H1 (cell line): Measurements from ENCODE around the gene PRKCA. TPM values are rescaled to one million over a fixed set of nuclear protein-coding genes. Genes with fewer than 3 reads are reported as not detected.

ENCODE experiments used
- CTCF ChIA-PET: fragments of 300-600 bp; sonication (Branson Sonifier 250); formaldehyde crosslinking; loops from one replicate; lab custom pipeline; 2021; ENCODE audit not compliant: partially characterized antibody; lab: Charles Lee
- POLR2A ChIA-PET: fragments of 300-600 bp; sonication (Branson Sonifier 250); formaldehyde crosslinking; loops from one replicate; lab custom pipeline; 2021; ENCODE audit warnings: inconsistent platforms; ENCODE audit not compliant: partially characterized antibody; lab: Charles Lee
- DNase-seq, 2 experiments: peaks; one replicate each; pipeline versions ENCODE4 v3.0.0 to v3.0.0-alpha.2; 2010 to 2022; ENCODE audit warnings: low spot score in 2 of 2, low read depth in 1 of 2, mixed read lengths in 1 of 2
- FAIRE-seq: peaks from 2 replicates; lab custom pipeline; 2011; peaks lifted over from hg19 to GRCh38; lab: Jason Lieb, UNC
- H2AFZ ChIP-seq: 2 replicates; pipeline ENCODE4 v1.8.1; 2012; ENCODE audit warnings: low read length, inconsistent platforms
- H2AK5ac ChIP-seq: 2 replicates; pipeline ENCODE4 v1.6.1; 2013; ENCODE audit warnings: low read depth, low read length
- H2BK120ac ChIP-seq: replicated peaks from 2 replicates; pipeline ENCODE3; 2013; ENCODE audit warnings: low read depth, low read length, inconsistent platforms
- H2BK12ac ChIP-seq: 2 replicates; pipeline ENCODE4 v1.6.1; 2013; ENCODE audit warnings: low read depth, low read length
- H2BK15ac ChIP-seq: 2 replicates; pipeline ENCODE4 v1.6.1; 2013; ENCODE audit warnings: low read length
- H2BK20ac ChIP-seq: 2 replicates; pipeline ENCODE4 v1.6.1; 2013; ENCODE audit warnings: low read length
- H2BK5ac ChIP-seq: 2 replicates; pipeline ENCODE4 v1.6.1; 2013; ENCODE audit warnings: low read depth, low read length
- H3K14ac ChIP-seq: 2 replicates; pipeline ENCODE4 v1.6.1; 2013; ENCODE audit warnings: inconsistent platforms; ENCODE audit not compliant: insufficient read length
- H3K18ac ChIP-seq: 2 replicates; pipeline ENCODE4 v1.6.1; 2013; ENCODE audit warnings: low read length; ENCODE audit errors: extremely low read depth
- H3K23ac ChIP-seq: 2 replicates; pipeline ENCODE4 v1.6.1; 2013; ENCODE audit warnings: inconsistent platforms; ENCODE audit not compliant: insufficient read length
- H3K23me2 ChIP-seq: 2 replicates; pipeline ENCODE4 v1.6.1; 2013; ENCODE audit warnings: low read depth, low read length
- H3K27ac ChIP-seq: 2 replicates; pipeline ENCODE4 v1.6.1; 2011; ENCODE audit warnings: low read depth, low read length, inconsistent platforms
- H3K27me3 ChIP-seq, 4 experiments: replicated peaks in 1 of 4; 1 replicate in 1 of 4; 2 replicates in 3 of 4; pipeline versions ENCODE4 v1.6.1 to v1.8.1; 2011 to 2013; ENCODE audit warnings: low read length in 3 of 4, mild to moderate bottlenecking in 3 of 4, inconsistent platforms in 2 of 4, mixed read lengths in 2 of 4, moderate library complexity in 1 of 4; ENCODE audit not compliant: control insufficient read depth in 3 of 4, insufficient read depth in 3 of 4; ENCODE audit errors: extremely low read depth in 1 of 4
- H3K36me3 ChIP-seq, 4 experiments: 2 replicates each; pipeline versions ENCODE4 v1.6.1 to v1.8.1; 2011 to 2013; ENCODE audit warnings: mild to moderate bottlenecking in 4 of 4, low read length in 3 of 4, moderate library complexity in 2 of 4, control low read depth in 1 of 4, inconsistent platforms in 1 of 4; ENCODE audit not compliant: insufficient read depth in 4 of 4, control insufficient read depth in 2 of 4
- H3K4ac ChIP-seq: replicated peaks from 2 replicates; pipeline ENCODE3; 2013; ENCODE audit warnings: low read length, low read depth, mixed read lengths, inconsistent platforms; ENCODE audit not compliant: insufficient read length
- H3K4me1 ChIP-seq, 4 experiments: replicated peaks in 1 of 4; 1 replicate in 1 of 4; 2 replicates in 3 of 4; pipeline versions ENCODE4 v1.6.1 to v1.8.1; 2011 to 2013; ENCODE audit warnings: low read length in 3 of 4, inconsistent platforms in 2 of 4, mixed read lengths in 1 of 4; ENCODE audit not compliant: insufficient read depth in 4 of 4, control insufficient read depth in 3 of 4
- H3K4me2 ChIP-seq, 2 experiments: 2 replicates each; pipeline versions ENCODE4 v1.6.1 to v1.8.1; 2011 to 2013; ENCODE audit warnings: low read depth in 2 of 2, low read length in 2 of 2, control low read depth in 1 of 2, inconsistent platforms in 1 of 2, mild to moderate bottlenecking in 1 of 2; ENCODE audit not compliant: insufficient read depth in 1 of 2
- H3K4me3 ChIP-seq, 4 experiments: fragments of 200-600, 300-600 bp in 1 of 4; sonication (generic), shearing (Covaris generic), sonication (Bioruptor Twin) in 1 of 4; 2 replicates each; pipeline versions ENCODE4 v1.5.1 to v1.8.1; 2011 to 2016; ENCODE audit warnings: low read length in 4 of 4, low read depth in 3 of 4, control low read depth in 2 of 4, inconsistent platforms in 2 of 4, mild to moderate bottlenecking in 2 of 4, mixed read lengths in 1 of 4, moderate library complexity in 1 of 4; ENCODE audit not compliant: insufficient read depth in 2 of 4; ENCODE audit errors: extremely low read depth in 1 of 4
- H3K56ac ChIP-seq: replicated peaks from 2 replicates; pipeline ENCODE3; 2013; ENCODE audit warnings: low read depth, mild to moderate bottlenecking, mixed read lengths, low read length, inconsistent platforms; ENCODE audit not compliant: insufficient read length
- H3K79me1 ChIP-seq: 2 replicates; pipeline ENCODE4 v1.6.1; 2013; ENCODE audit warnings: low read depth, low read length, control low read depth
- H3K79me2 ChIP-seq, 2 experiments: 2 replicates each; pipeline versions ENCODE4 v1.6.1 to v1.8.1; 2012 to 2013; ENCODE audit warnings: low read length in 2 of 2, mild to moderate bottlenecking in 2 of 2, inconsistent platforms in 1 of 2; ENCODE audit not compliant: insufficient read depth in 2 of 2, control insufficient read depth in 1 of 2
- H3K9ac ChIP-seq, 4 experiments: replicated peaks in 1 of 4; 1 replicate in 1 of 4; 2 replicates in 3 of 4; pipeline versions ENCODE4 v1.6.1 to v1.8.1; 2011 to 2013; ENCODE audit warnings: low read depth in 3 of 4, low read length in 3 of 4, control low read depth in 2 of 4, mild to moderate bottlenecking in 2 of 4, moderate library complexity in 2 of 4, inconsistent platforms in 1 of 4; ENCODE audit errors: extremely low read depth in 1 of 4
- H3K9me3 ChIP-seq, 2 experiments: 2 replicates each; pipeline versions ENCODE4 v1.6.1 to v1.8.1; 2012 to 2013; ENCODE audit warnings: mild to moderate bottlenecking in 2 of 2, moderate library complexity in 2 of 2, control low read depth in 1 of 2, inconsistent platforms in 1 of 2, low read depth in 1 of 2, low read length in 1 of 2, mixed read lengths in 1 of 2; ENCODE audit not compliant: insufficient read depth in 2 of 2
- H4K20me1 ChIP-seq, 2 experiments: replicated peaks in 1 of 2; 2 replicates each; pipeline versions ENCODE3 to v1.8.1; 2011 to 2013; ENCODE audit warnings: inconsistent platforms in 2 of 2, low read length in 2 of 2, mild to moderate bottlenecking in 1 of 2; ENCODE audit not compliant: insufficient read depth in 2 of 2, control insufficient read depth in 1 of 2
- H4K5ac ChIP-seq: 2 replicates; pipeline ENCODE4 v1.6.1; 2013; ENCODE audit warnings: low read length, low read depth, mixed read lengths, inconsistent platforms; ENCODE audit not compliant: insufficient read length
- H4K8ac ChIP-seq: 2 replicates; pipeline ENCODE4 v1.8.0; 2013; ENCODE audit warnings: mild to moderate bottlenecking, moderate library complexity, low read length, inconsistent platforms; ENCODE audit not compliant: insufficient read depth; ENCODE audit errors: extremely low read depth
- H4K91ac ChIP-seq: replicated peaks from 2 replicates; pipeline ENCODE3; 2013; ENCODE audit warnings: low read length, mixed read lengths, inconsistent platforms; ENCODE audit not compliant: insufficient read length
- CEBPB ChIP-seq: IDR thresholded peaks from 2 replicates; pipeline ENCODE4 v1.6.1; 2012; ENCODE audit warnings: low read depth, low read length
- CHD2 ChIP-seq: IDR thresholded peaks from 2 replicates; pipeline ENCODE4 v1.6.1; 2012; ENCODE audit warnings: low read length, improper control_type of control experiment
- EP300 ChIP-seq, 2 experiments: IDR thresholded peaks; 1 replicate in 1 of 2; 2 replicates in 1 of 2; pipeline ENCODE4 v1.6.1; 2011 to 2012; ENCODE audit warnings: low read depth in 2 of 2, low read length in 2 of 2, mild to moderate bottlenecking in 2 of 2, borderline replicate concordance in 1 of 2, inconsistent platforms in 1 of 2, moderate library complexity in 1 of 2
- HDAC6 ChIP-seq: IDR thresholded peaks from one replicate; pipeline ENCODE4 v1.7.1; 2012; ENCODE audit warnings: low read depth, mild to moderate bottlenecking, inconsistent platforms, low read length, moderate library complexity
- NRF1 ChIP-seq: IDR thresholded peaks from 2 replicates; pipeline ENCODE4 v1.6.1; 2011; ENCODE audit warnings: mild to moderate bottlenecking, low read depth, low read length, improper control_type of control experiment
- POLR2A ChIP-seq, 2 experiments: IDR thresholded peaks; 1 replicate in 1 of 2; 2 replicates in 1 of 2; pipeline ENCODE4 v1.6.1; 2011; ENCODE audit warnings: low read depth in 2 of 2, low read length in 2 of 2, mild to moderate bottlenecking in 2 of 2; ENCODE audit errors: control extremely low read depth in 1 of 2
- RBBP5 ChIP-seq: IDR thresholded peaks from 2 replicates; pipeline ENCODE4 v1.7.1; 2012; ENCODE audit warnings: low read depth, mild to moderate bottlenecking, inconsistent platforms, low read length, moderate library complexity, borderline replicate concordance
- SIN3A ChIP-seq, 2 experiments: IDR thresholded peaks in 1 of 2; conservative IDR thresholded peaks in 1 of 2; 2 replicates each; pipeline ENCODE4 v1.6.1; 2011 to 2012; ENCODE audit warnings: low read length in 2 of 2, improper control_type of control experiment in 1 of 2, low read depth in 1 of 2, mild to moderate bottlenecking in 1 of 2
- SIRT6 ChIP-seq: IDR thresholded peaks from one replicate; pipeline ENCODE4 v1.7.1; 2012; ENCODE audit warnings: low read length, inconsistent platforms
- TAF7 ChIP-seq: optimal IDR thresholded peaks from 2 replicates; pipeline ENCODE3; 2011; ENCODE audit warnings: low read depth, mild to moderate bottlenecking, inconsistent platforms, low read length, moderate library complexity, borderline replicate concordance
- ZNF274 ChIP-seq: IDR thresholded peaks from 2 replicates; pipeline ENCODE4 v1.7.0; 2012; ENCODE audit warnings: low read length, borderline replicate concordance; ENCODE audit errors: extremely low read depth
- WGBS, 2 experiments: shearing (Covaris generic) in 1 of 2; methylation state at CpG; one replicate each; pipeline versions ENCODE4 v1.1.6 to v1.1.7; 2013 to 2015; ENCODE audit warnings: low lambda C conversion rate in 2 of 2, mixed read lengths in 2 of 2, inconsistent platforms in 1 of 2, low coverage in 1 of 2, missing lambda C conversion rate in 1 of 2; ENCODE audit not compliant: insufficient replicate concordance in 2 of 2, insufficient coverage in 1 of 2, insufficient read length in 1 of 2; ENCODE audit errors: extremely low coverage in 1 of 2, missing lambda C conversion rate in 1 of 2; 5-methylcytosine and 5-hydroxymethylcytosine counted together
- polyA plus RNA-seq, 7 experiments: library from polyadenylated mRNA; depleted of rRNA in 3 of 7; stranded (reverse) in 5 of 7; unstranded in 2 of 7; fragments of >200 nt in 5 of 7; fragments of 200-250 nt in 2 of 7; gene quantifications; 1 replicate in 5 of 7; 2 replicates in 1 of 7; 4 replicates in 1 of 7; pipeline versions ENCODE4 v1.2.1 to v1.2.3, GENCODE V29; 2011 to 2013; ENCODE audit warnings: missing spikeins in 2 of 7, mixed read lengths in 2 of 7
- total RNA-seq: library from RNA; stranded (reverse); fragmentation: NEBNext Ultra II Directional; extraction: Animal tissue kit (Norgen Biotek cat#: 25700); gene quantifications from 2 replicates; pipeline ENCODE4 v1.2.1, GENCODE V29; 2021
- TF ChIP-seq, protein P1 (sequence below): IDR thresholded peaks from 2 replicates; pipeline ENCODE4 v1.6.1; 2012; ENCODE audit warnings: inconsistent platforms

PRKCA gene
- total and polyA plus RNA-seq, 2 of the 8 experiments (the other 6 are each of a cell fraction or from before 2014, with no cell fraction given), result 5.8 to 17.8 TPM

DNA sequence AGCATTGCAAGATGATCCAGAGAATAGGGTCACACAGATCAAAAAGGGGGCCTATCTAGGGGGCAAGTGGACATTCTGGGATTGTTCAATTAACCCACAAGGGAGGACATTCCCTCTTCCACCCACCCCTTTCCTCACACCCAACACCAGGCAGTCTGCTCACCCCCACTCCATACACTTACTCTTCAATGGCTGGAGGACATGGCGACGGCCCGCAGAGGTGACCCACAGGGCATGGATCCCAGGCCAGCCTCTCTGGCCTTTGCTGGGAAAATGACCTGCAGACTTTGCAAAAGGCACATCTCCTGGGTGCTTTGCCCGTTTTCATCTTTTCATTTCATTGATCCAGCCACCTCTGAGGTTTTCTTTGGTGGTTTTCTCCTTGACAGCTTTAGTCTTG lies 530.8 kb downstream of the PRKCA start:
- H2AK5ac ChIP-seq, result no peak overlapping the region
- H3K79me1 ChIP-seq, result no peaks in the 10 kb centered on the region
- H2BK20ac ChIP-seq, result no peak overlapping the region
- H3K4me2 ChIP-seq, result no peak overlapping the region
- no peak overlapping the region for H3K14ac ChIP-seq
- no peak overlapping the region for H3K18ac ChIP-seq
- peaks cover 2 to 20% (median 9%) of the 10 kb centered on the region in 4 experiments for H3K4me1 ChIP-seq
- H3K9ac ChIP-seq, result no peak overlapping the region
- ChIA-PET POLR2A (interaction anchor here (0.9 kb wide), 1 partner anchor 105 kb away, joined by 4 read pairs; no protein-coding TSS in a partner anchor), CTCF (interaction anchor here (1.4 to 1.5 kb wide), 2 partner anchors 96 to 136 kb away, joined by 3 to 4 read pairs; no protein-coding TSS in a partner anchor)
- no peak for FAIRE-seq
- no peak overlapping the region for H2BK12ac ChIP-seq
- no peaks in the 10 kb centered on the region for H4K20me1 ChIP-seq
- H3K56ac ChIP-seq, result no peak overlapping the region
- no peak overlapping the region for H4K91ac ChIP-seq
- WGBS, 2 experiments, result 86% methylated on average over 4 of the region's 4 CpGs; no CpG with 5 or more reads in 1 of the 2 experiments
- no peak overlapping the region for H2BK120ac ChIP-seq
- H3K4me3 ChIP-seq, result no peak overlapping the region
- H2BK15ac ChIP-seq, result no peak overlapping the region
- no peak overlapping the region for H3K4ac ChIP-seq
- DNase-seq, result no peak
- H3K23ac ChIP-seq, result no peak overlapping the region
- peaks cover 0 to 13% (median 9%) of the 10 kb centered on the region in 4 experiments; a peak in 5 of 7 replicates for H3K27me3 ChIP-seq
- H3K79me2 ChIP-seq, result no peaks in the 10 kb centered on the region
- no peak overlapping the region for H2BK5ac ChIP-seq
- no peak overlapping the region for H4K8ac ChIP-seq
- H4K5ac ChIP-seq, result no peak overlapping the region
- peaks cover 5% of the 10 kb centered on the region; the same call in 1 of the 2 replicates for H3K23me2 ChIP-seq
- no peaks in the 10 kb centered on the region for H3K36me3 ChIP-seq
- H2AFZ ChIP-seq, result no peak overlapping the region
- H3K9me3 ChIP-seq, result no peaks in the 10 kb centered on the region
- no peak overlapping the region for H3K27ac ChIP-seq
- TF ChIP-seq EP300 (IDR thresholded peaks at IDR 0.05; ENCODE audit: borderline replicate concordance in 1 of 2, low read depth in 2 of 2, low read length in 2 of 2), result no peak
- TF ChIP-seq NRF1, result no peak
- TF ChIP-seq, protein P1, sequence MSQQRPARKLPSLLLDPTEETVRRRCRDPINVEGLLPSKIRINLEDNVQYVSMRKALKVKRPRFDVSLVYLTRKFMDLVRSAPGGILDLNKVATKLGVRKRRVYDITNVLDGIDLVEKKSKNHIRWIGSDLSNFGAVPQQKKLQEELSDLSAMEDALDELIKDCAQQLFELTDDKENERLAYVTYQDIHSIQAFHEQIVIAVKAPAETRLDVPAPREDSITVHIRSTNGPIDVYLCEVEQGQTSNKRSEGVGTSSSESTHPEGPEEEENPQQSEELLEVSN, result no peak
- TF ChIP-seq ZNF274, result no peak
- TF ChIP-seq SIN3A (conservative IDR thresholded peaks at IDR 0.05 in 1 of 2, IDR thresholded peaks at IDR 0.05 in 1 of 2; ENCODE audit: low read depth in 1 of 2, low read length in 2 of 2), result no peak
- TF ChIP-seq RBBP5, result no peak
- no peak for TF ChIP-seq HDAC6
- TF ChIP-seq CHD2, result no peak
- no peak for TF ChIP-seq SIRT6
- no peak for TF ChIP-seq TAF7
- no peak for TF ChIP-seq CEBPB
- no peak for TF ChIP-seq POLR2A (IDR thresholded peaks at IDR 0.05; ENCODE audit: control extremely low read depth in 1 of 2, low read depth in 2 of 2, low read length in 2 of 2)
